Sigmoid colon (tissue), 7 donors: ENCODE measurements around the gene SEMA4B. TPM values are rescaled to one million over a fixed set of nuclear protein-coding genes. Genes with fewer than 3 reads are reported as not detected.
"Not testable (repeated sequence)": the region's sequence is repeated elsewhere in the genome, so short reads cannot be mapped to it uniquely, and the experiment has no call there.

Source experiments
- DNase-seq: peaks from one replicate; pipeline ENCODE4 v3.0.0-alpha.2; 2019
- H3K27ac ChIP-seq, 4 donors: fragments of 200-600 bp; sonication (generic); one replicate each; pipeline ENCODE4 v1.5.1; 2016 to 2019; ENCODE audit warnings: mild to moderate bottlenecking in 1 of 4
- H3K27me3 ChIP-seq, 3 donors: fragments of 200-600 bp; sonication (generic); one replicate each; pipeline ENCODE4 v1.5.1; 2019; ENCODE audit warnings: mild to moderate bottlenecking in 1 of 3
- H3K36me3 ChIP-seq, 4 donors: fragments of 200-600 bp; sonication (generic); one replicate each; pipeline ENCODE4 v1.5.1; 2016 to 2019
- H3K4me1 ChIP-seq, 4 donors: fragments of 200-600 bp; sonication (generic); one replicate each; pipeline ENCODE4 v1.5.1; 2017 to 2019
- H3K4me3 ChIP-seq, 4 donors: fragments of 200-600 bp; sonication (generic); one replicate each; pipeline ENCODE4 v1.5.1; 2017 to 2019; ENCODE audit warnings: mild to moderate bottlenecking in 2 of 4, moderate library complexity in 1 of 4
- H3K9me3 ChIP-seq, 4 donors: fragments of 200-600 bp in 3 of 4; sonication (generic) in 3 of 4; one replicate each; pipeline versions ENCODE4 v1.5.1 to v1.6.1; 2013 to 2019
- EP300 ChIP-seq, 4 donors: sonication (generic); formaldehyde crosslinking; IDR thresholded peaks; one replicate each; pipeline ENCODE4 v1.6.1; 2017; ENCODE audit warnings: antibody characterized with exemption in 4 of 4
- POLR2A ChIP-seq, 2 donors: fragments of 450-650 bp; IDR thresholded peaks; one replicate each; pipeline ENCODE4 v1.6.1; 2016; ENCODE audit warnings: antibody characterized with exemption in 2 of 2, mild to moderate bottlenecking in 2 of 2, moderate library complexity in 2 of 2
- POLR2AphosphoS5 ChIP-seq, 4 donors: sonication (generic); formaldehyde crosslinking; IDR thresholded peaks; one replicate each; pipeline ENCODE4 v1.6.1; 2017; ENCODE audit warnings: antibody characterized with exemption in 4 of 4
- WGBS, 2 donors: extraction: QIAGEN DNeasy Blood & Tissue Kit; methylation state at CpG; one replicate each; pipeline ENCODE4 v1.1.7; 2013; 5-methylcytosine and 5-hydroxymethylcytosine counted together
- intact Hi-C: fragments of 100-400 bp; cut with DNase I; formaldehyde crosslinking; loops from one replicate; pipeline ENCODE4 v1.15.1; 2023
- polyA plus RNA-seq, 3 donors: library from polyadenylated mRNA; stranded (reverse); fragments of 200-250 nt; gene quantifications; one replicate each; pipeline ENCODE4 v1.2.3, GENCODE V29; 2013
- total RNA-seq, 4 donors: library from RNA; depleted of rRNA; stranded (reverse); fragments of >200 nt; gene quantifications; one replicate each; pipeline ENCODE4 v1.1.0, GENCODE V29; 2016
- TF ChIP-seq, protein P1 (sequence below), 4 experiments: fragments of 450-650 bp in 3 of 4; fragments of 200-600 bp in 1 of 4; IDR thresholded peaks; one replicate each; pipeline ENCODE4 v1.5.1; 2016 to 2019; ENCODE audit warnings: antibody characterized with exemption in 4 of 4, mild to moderate bottlenecking in 3 of 4, moderate library complexity in 2 of 4
- donor health status: healthy with polysubstance abuse.
- donor health status: Bipolar disorder and iron deficiency.
- donor health status: healthy.

Gene SEMA4B
- total and polyA plus RNA-seq, 7 donors: 10.6 to 94.5 (median 50.7) TPM

DNA sequence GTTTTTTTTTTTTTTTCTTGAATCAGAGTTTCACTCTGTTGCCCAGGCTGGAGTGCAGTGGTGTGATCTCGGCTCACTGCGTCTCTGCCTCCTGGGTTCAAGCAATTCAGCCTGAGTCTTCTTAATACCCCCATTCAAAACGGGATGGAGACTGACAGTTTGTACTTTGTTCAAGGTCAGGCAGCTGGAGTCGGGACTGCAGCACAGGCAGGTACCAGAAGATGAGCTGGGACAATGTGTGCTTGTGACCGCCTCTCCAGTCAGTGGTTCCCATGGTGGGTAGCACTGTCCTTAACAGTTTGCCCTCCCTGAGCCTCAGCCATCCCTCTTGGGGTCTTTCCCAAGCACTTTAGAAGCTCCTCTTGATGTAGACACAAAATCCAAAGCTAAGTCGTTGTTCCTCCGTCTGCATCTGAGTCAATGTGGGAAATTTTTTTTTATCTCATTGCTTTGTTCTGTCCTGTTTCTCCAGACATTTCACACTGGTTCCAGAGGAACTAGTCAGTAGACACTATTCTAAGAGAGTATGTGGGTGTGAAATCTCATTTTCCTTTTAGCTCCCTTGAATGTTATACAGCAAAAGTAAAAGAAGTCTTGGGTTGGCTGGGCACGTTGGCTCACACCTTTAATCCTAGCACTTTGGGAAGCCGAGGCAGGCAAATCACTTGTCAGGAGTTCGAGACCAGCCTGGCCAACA, 43.0 kb downstream of the SEMA4B start:
- peaks cover 0 to 3% (median 0%) of the 10 kb centered on the region in 4 donors for H3K4me1 ChIP-seq
- no peak for DNase-seq
- H3K9me3 ChIP-seq: no peaks in the 10 kb centered on the region
- H3K27ac ChIP-seq: no peak overlapping the region
- H3K36me3 ChIP-seq: peaks cover 0 to 16% (median 4%) of the 10 kb centered on the region in 4 donors
- intact Hi-C loops: no loop called here
- 79 to 88% methylated on average over 10 of the region's 10 CpGs for WGBS, 2 donors
- TF ChIP-seq, protein P1, sequence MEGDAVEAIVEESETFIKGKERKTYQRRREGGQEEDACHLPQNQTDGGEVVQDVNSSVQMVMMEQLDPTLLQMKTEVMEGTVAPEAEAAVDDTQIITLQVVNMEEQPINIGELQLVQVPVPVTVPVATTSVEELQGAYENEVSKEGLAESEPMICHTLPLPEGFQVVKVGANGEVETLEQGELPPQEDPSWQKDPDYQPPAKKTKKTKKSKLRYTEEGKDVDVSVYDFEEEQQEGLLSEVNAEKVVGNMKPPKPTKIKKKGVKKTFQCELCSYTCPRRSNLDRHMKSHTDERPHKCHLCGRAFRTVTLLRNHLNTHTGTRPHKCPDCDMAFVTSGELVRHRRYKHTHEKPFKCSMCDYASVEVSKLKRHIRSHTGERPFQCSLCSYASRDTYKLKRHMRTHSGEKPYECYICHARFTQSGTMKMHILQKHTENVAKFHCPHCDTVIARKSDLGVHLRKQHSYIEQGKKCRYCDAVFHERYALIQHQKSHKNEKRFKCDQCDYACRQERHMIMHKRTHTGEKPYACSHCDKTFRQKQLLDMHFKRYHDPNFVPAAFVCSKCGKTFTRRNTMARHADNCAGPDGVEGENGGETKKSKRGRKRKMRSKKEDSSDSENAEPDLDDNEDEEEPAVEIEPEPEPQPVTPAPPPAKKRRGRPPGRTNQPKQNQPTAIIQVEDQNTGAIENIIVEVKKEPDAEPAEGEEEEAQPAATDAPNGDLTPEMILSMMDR (IDR thresholded peaks at IDR 0.05): no peak
- TF ChIP-seq EP300 (IDR thresholded peaks at IDR 0.05) (no peak), POLR2AphosphoS5 (IDR thresholded peaks at IDR 0.05) (no peak), POLR2A (IDR thresholded peaks at IDR 0.05) (no peak)
- no peaks in the 10 kb centered on the region for H3K27me3 ChIP-seq
- H3K4me3 ChIP-seq: no peak overlapping the region

DNA sequence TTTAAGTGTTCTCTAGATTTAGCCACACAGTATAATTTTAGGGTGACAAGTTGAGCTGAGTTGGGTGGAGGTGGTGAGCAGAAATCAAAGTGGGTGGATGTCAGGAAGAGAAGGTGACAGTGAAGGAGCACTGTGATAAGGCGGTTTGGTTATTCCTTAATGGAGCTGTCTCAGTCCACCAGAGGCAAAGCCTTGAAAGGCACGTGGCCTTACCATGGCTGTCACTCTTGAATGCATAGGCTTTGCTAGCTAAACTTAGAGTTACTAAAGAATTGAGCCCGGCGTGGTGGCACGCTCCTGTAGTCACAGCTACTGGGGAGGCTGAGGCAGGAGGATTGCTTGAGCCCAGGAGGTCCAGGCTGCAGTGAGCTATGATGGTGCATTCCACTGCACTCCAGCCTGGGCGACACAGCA, 47.7 kb downstream of the SEMA4B start:
- 67 to 77% methylated on average over 6 of the region's 6 CpGs for WGBS, 2 donors
- Histone ChIP-seq H3K27me3 (no peaks in the 10 kb centered on the region), H3K36me3 (no peaks in the 10 kb centered on the region), H3K4me3 (peak overlapping the region in 3 of 4 donors; percentile 46 to 66 (median 57)), H3K4me1 (peaks cover 0 to 15% (median 8%) of the 10 kb centered on the region in 4 donors), H3K27ac (peak overlapping the region; percentile 20 to 64 (median 39)), H3K9me3 (no peaks in the 10 kb centered on the region)
- no peak for DNase-seq
- TF ChIP-seq POLR2AphosphoS5 (IDR thresholded peaks at IDR 0.05): no peak
- intact Hi-C loops: no loop called here

DNA sequence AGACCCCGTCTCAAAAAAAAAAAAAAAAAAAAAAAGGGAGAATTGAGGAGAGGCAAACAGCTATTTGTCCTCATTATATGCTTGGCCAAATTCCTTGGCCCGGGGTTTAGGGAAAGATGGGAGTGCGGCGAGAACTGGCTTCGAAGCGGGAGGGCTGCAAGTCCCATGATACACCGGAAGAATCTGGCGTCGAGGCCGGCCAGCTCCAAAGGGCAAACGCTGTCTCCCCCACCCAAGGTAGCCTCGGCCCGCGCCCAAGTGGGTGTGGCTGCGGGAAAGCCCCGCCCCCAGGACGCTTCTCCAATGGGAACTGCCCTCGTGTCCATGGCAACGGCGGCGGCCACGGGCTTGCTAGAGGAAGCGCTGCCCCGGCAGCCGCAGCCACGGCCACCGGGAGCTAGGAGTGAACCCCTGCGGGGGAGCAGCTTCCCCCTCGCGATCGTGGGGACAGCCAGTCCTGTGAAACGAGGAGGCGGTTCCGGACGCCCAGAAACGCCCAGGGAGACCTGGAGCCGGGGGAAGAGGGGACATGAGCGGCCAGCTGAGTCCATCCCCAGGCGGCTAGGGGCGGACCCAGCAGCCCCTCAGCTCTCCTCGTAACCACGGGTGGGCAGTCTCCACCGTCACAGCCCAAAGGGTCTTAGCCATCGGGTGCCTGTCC, 48.2 kb downstream of the SEMA4B start, which contains the start of gene TTLL13:
Gene TTLL13, plus strand, starts transcription at position 354 of the 661 bp plus-strand sequence. CDS start 1,075 bp downstream, outside the sequence.
- TF ChIP-seq POLR2AphosphoS5 (IDR thresholded peaks at IDR 0.05) (peak in 3 of 4 donors; percentile 50 to 69 (median 64)), EP300 (IDR thresholded peaks at IDR 0.05) (no peak), POLR2A (IDR thresholded peaks at IDR 0.05) (peak in 1 of 2 donors; percentile 20)
- TF ChIP-seq, protein P1 (IDR thresholded peaks at IDR 0.05): peak in 2 of 4 experiments; percentile 4 to 33
- Histone ChIP-seq H3K9me3 (no peaks in the 10 kb centered on the region), H3K4me1 (peaks cover 0 to 15% (median 8%) of the 10 kb centered on the region in 4 donors), H3K4me3 (peak within 1 kb of the TSS; percentile 34 to 66 (median 52)), H3K36me3 (no peaks in the 10 kb centered on the region), H3K27ac (peak within 1 kb of the TSS; percentile 20 to 64 (median 39)), H3K27me3 (no peaks in the 10 kb centered on the region)
- intact Hi-C loops: no loop called here
- peak; percentile 98 for DNase-seq
- 1 to 4% methylated on average over 44 of the region's 44 CpGs for WGBS, 2 donors

DNA sequence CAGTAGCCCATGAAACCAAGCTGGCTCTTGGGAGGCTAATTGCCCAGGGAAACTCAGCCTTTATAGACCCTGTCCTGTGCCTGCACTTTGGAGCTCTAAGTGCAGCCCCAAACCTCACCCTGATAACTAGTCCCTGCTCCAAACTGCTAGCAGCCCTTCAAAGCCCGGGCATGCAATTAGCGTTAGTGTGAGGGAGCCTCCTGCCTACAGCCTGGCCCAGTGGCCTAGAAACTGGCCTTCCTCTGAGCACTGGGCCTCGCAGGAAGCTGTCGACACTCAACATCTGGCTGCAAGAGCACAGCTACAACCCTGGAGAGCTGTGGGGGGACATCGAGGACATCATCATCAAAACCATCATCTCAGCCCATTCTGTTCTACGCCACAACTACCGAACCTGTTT, 56.6 kb downstream of the SEMA4B start:
- Histone ChIP-seq H3K4me1 (no peaks in the 10 kb centered on the region), H3K9me3 (no peaks in the 10 kb centered on the region), H3K4me3 (no peak overlapping the region), H3K36me3 (no peaks in the 10 kb centered on the region), H3K27me3 (no peaks in the 10 kb centered on the region), H3K27ac (no peak overlapping the region)
- DNase-seq: no peak
- intact Hi-C loops: no loop called here
- WGBS, 2 donors: 88 to 93% methylated on average over 7 of the region's 7 CpGs
- TF ChIP-seq POLR2A (IDR thresholded peaks at IDR 0.05) (no peak), POLR2AphosphoS5 (IDR thresholded peaks at IDR 0.05) (no peak), EP300 (IDR thresholded peaks at IDR 0.05) (no peak)
- TF ChIP-seq, protein P1 (IDR thresholded peaks at IDR 0.05): no peak

DNA sequence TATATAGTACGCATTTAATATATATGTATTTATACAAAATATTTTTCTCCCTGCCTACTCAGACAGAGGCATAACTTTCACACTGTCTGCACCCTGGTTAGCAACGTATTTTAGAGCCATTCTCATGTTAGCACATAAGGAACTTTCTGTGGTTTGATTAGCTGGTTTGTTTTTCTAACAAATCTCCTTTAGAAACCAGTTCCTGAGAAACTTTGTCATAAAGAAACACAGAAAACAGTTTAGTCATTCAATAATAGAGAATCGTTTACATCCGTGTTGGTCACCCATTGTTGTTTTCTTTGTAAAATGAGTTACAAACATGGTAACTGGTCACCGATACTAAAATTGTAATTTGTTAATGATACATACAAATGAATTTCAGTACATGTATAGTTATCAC, 58.4 kb downstream of the SEMA4B start:
- intact Hi-C loops: no loop called here
- no peak overlapping the region for H3K27ac ChIP-seq
- no peak overlapping the region for H3K4me3 ChIP-seq
- TF ChIP-seq EP300 (IDR thresholded peaks at IDR 0.05) (no peak), POLR2AphosphoS5 (IDR thresholded peaks at IDR 0.05) (no peak)
- H3K4me1 ChIP-seq: peaks cover 0 to 4% (median 2%) of the 10 kb centered on the region in 4 donors
- DNase-seq: no peak
- H3K27me3 ChIP-seq: no peaks in the 10 kb centered on the region
- WGBS, 2 donors: 88% methylated on average over 5 of the region's 5 CpGs
- no peaks in the 10 kb centered on the region for H3K36me3 ChIP-seq
- no peaks in the 10 kb centered on the region for H3K9me3 ChIP-seq

DNA sequence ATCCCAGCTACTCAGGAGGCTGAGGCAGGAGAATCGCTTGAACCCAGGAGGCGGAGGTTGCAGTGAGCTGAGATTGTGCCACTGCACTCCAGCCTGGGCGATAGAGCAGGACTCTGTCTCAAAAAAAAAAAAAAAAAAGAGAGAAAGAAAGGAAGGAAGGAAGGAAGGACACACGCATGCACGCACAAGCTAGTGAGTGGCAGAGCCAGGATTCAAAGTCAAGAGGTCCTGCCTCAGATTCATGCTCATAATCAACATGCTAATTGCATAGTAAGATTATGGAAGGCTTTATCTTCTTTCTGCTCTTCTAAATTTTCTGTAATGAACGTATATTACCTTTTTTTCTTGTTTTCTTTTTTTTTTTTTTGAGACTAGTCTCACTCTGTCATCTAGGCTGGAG, 59.6 kb downstream of the SEMA4B start:
- 89 to 90% methylated on average over 6 of the region's 6 CpGs for WGBS, 2 donors

More for the DNA sequence above, 59.6 kb downstream of the SEMA4B start:
- H3K9me3 ChIP-seq, H3K4me3 ChIP-seq, H3K4me1 ChIP-seq, DNase-seq, intact Hi-C loops, H3K27ac ChIP-seq, H3K36me3 ChIP-seq, H3K27me3 ChIP-seq: not testable (repeated sequence)
